HG02885 (cell line): ENCODE measurements around the gene ZNF189.

Experiments used
- ATAC-seq: cut with Tn5 transposase; IDR thresholded peaks from one replicate; pipeline ENCODE4 v1.9.1; 2021; ENCODE audit warnings: mild to moderate bottlenecking; ENCODE audit not compliant: unreplicated experiment, poor library complexity

The ZNF189 gene

GRCh38 chr9:101446732-101447131 lies 48.1 kb downstream of the ZNF189 start:
- ATAC-seq: no peak

GRCh38 chr9:101448680-101449070 lies 50.0 kb downstream of the ZNF189 start:
- ATAC-seq: no peak

GRCh38 chr9:101449071-101449721 lies 50.5 kb downstream of the ZNF189 start:
- ATAC-seq: peak; percentile 97

GRCh38 chr9:101450931-101451330 lies 52.3 kb downstream of the ZNF189 start:
- ATAC-seq: no peak

GRCh38 chr9:101451498-101451897 lies 52.8 kb downstream of the ZNF189 start:
- ATAC-seq: no peak

- ATAC-seq: no peak
Observed at GRCh38 chr9:101453776-101454570, 55.3 kb downstream of the ZNF189 start.

GRCh38 chr9:101455656-101456240 lies 57.1 kb downstream of the ZNF189 start:
- no peak for ATAC-seq

GRCh38 chr9:101457003-101457402 lies 58.4 kb downstream of the ZNF189 start:
- no peak for ATAC-seq

GRCh38 chr9:101458963-101459631 lies 60.4 kb downstream of the ZNF189 start:
- peak; percentile 92 for ATAC-seq
